HG03097 (cell line): ENCODE data around the gene C14orf93.
"Not testable (repeated sequence)": the region's sequence is repeated elsewhere in the genome, so short reads cannot be mapped to it uniquely, and the experiment has no call there.

Source experiments
- ATAC-seq: cut with Tn5 transposase; IDR thresholded peaks from one replicate; pipeline ENCODE4 v1.9.1; 2021; ENCODE audit not compliant: unreplicated experiment, low FRiP score

Gene C14orf93

DNA sequence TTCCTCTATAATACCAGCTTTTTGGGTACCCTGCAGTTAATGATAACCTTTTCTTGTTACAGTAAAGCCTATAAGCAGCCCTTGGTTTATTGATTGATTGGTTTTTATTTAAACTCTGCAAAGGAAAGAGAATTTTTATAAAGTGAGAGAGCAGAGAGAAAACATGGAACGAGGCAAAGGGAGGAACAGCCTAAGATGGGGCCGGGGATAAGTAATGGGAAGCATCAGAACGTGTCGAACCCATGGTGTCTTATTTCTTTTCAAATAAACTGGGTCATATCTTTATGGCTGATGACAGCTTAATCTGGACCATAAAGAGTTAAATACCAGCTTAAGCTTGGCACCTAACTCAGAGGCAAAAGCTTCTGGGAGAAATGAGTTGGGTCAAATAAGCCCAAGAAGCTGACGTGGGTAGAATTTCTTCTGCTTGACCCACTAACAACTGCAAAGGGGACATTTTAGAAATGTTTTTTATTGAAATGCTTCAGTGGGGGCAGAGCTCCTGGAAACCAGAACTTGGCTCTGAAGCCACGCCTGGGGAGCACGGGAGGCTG, 12.0 kb upstream of the C14orf93 start:
- no peak for ATAC-seq

DNA sequence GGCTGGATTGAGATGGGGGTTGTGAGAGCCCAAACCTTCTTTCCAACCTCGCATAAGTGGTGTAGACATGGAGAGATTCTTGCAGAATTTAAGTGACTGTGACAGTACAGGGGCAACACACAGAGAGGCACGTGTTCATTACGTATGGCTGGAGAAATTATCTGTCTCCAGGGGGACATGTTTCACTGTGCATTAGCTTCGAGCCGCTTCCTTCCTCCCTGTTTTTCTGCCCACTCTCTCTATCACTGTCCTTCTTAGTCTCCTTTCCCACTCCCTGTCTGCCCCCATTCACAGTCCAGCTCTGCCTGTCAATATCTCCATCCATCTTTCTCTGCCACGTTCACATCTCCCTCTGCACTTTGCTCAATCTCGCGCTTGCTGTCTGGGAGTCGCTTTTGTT, 11.5 kb upstream of the C14orf93 start:
- no peak for ATAC-seq

DNA sequence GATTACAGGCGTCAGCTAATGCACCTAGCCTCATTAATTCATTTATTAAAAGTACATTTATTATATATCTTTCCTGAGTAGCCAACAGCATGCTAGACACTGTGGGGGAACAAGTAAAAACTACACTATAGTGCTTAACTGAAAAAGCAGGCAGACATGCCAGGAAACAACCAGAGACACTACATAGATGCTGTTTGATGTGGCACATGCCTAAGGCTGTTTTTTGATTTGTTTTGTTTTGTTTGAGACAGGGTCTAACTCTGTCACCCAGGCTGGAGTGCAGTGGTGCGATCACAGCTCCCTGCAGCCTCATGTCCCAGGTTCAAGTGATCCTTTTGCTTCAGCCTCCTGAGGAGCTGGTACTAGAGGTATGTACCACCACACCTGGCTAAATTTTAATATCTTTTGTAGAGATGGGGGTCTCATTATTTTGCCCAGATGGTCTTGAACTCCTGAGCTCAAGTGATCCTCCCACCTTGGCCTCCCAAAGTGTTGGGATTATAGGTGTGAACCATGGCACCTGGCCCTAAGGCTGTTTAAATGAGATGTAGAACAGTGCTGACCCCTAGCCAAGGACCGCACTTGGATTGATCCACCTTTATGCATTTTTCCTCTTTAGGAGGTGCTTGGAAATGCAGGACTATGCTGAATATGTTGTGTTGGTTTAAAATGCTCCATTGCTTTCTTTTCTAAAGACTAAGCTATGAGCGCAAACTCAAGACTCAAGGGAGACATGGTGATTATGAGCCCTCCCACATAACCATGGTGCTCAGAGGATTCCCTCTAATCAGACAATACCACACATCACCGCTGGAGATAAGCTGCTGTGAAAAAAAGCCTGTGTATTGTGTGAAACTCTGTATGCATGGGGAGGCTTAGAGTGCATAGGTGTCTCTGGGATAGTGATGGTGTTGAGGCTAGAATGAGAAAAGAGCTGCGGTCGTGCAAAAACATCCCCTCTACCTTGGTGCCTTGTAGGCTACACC, 10.5 kb upstream of the C14orf93 start:
- ATAC-seq: no peak

DNA sequence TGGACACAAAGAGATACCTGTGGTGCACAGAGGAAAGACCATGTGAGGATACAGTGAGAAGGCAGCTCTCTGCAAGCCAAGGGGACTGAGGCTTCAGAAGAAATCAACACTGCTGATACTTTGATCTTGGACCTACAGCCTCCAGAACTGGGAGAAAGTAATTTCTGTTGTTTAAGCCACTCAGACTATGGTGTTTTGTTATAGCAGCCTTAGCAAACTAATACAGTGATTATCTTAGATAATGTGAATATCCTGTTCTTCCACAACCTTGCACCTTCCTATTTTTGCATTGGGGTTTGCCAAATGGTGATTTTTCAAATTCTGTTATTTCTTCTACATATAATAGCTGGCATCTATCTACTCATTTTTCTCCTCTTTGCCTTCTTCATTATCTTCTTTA, 8.2 kb upstream of the C14orf93 start:
- ATAC-seq: no peak

DNA sequence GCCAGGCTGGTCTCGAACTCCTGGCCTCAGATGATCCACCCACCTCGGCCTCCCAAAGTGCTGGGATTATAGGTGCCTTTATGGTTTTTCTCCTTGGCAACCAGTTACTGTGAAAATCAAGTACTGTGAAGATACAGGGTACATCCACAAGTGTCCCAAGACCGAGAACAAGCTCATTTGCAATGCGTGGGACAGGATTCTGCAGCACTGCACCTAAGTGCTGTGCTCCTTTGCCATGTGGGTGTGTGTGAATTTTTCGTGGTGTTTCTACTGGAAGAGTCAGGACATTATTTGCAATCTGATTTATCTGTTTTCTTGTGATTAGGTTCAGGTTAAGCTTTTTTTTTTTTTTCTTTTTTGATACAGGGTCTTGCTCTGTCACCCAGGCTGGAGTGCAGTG, 7.1 kb upstream of the C14orf93 start:
- no peak for ATAC-seq

DNA sequence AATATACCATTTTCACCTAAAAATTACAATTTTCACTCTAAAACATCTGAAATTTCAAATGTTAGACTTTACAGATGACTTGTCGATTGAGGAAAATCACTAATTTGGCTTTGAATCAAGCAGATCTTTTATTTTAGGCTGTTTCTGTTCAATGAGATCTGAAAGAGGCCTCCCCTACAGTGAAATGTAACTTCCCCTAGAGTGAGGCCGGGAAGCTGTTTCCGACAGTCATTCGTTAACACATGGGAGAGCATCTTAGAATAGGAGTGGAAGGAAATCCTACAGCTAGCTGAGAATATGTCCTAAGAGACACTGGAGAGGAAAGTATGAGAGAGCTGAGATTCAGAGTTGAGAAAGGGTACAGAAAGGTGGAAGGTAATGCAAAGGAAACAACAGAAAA, 5.7 kb upstream of the C14orf93 start:
- no peak for ATAC-seq

DNA sequence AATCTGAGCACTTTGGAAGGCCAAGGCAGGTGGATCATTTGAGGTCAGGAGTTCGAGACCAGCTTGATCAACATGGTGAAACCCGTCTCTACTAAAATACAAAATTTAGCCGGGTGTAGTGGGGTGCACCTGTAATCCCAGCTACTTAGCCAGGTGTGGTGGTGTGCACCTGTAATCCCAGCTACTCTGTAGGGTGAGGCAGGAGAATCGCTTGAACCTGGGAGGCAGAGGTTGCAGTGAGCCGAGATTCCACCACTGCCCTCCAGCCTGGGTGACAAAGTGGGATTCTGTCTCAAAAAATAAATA, 3.8 kb upstream of the C14orf93 start:
- not testable (repeated sequence) for ATAC-seq

DNA sequence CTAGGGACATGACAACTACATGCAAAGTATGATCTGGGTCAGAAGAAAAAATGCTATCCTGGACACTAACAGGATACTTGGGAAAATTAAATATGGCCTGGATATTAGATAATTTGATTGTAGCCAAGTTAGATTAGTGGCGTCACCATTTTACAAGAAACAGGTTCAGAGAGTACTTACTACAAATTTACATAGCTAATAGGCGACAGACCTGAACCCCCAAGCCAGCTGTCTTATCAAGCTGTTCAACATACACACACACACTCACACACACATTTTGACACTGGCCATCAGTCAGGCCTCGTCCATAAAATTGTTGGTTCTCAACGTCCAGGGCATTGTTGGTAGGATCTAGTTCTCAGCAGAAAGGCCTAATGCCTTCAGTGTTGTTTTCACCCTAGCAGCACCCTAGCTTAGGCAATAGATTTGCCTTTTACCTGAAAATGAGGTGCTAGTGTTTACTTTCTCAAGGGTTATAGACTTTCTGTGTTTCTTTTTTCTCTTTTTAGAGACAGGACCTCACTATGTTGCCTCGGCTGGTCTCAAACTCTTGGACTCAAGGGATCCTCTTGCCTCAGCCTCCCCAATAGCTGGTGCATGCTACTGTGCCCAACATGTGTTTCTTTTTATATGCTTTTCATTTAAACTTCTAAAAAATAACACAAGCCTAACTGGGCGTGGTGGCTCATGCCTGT, 3.3 kb upstream of the C14orf93 start:
- no peak for ATAC-seq

DNA sequence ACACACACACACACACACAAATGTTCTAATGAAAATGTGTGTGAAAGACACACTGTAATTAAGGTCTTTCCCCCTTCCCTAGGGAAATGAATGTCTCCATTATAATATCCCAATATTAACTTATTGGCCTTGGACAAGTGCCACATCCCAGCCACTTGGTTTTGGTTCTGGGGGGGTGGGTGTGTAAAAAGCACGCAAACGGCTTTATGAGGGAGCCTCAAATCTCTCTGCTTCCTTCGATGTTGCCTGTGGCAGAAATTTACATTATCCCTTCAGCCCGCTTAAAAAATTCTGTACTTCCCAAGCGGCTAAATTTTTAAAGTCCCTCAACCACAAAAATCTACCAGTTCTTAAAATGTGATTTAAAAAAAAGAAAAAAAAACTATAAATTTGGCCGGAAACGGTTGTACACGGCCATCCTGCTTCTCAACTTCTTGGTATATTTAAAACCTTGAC, 432 bp downstream of the C14orf93 start:
- ATAC-seq: no peak

DNA sequence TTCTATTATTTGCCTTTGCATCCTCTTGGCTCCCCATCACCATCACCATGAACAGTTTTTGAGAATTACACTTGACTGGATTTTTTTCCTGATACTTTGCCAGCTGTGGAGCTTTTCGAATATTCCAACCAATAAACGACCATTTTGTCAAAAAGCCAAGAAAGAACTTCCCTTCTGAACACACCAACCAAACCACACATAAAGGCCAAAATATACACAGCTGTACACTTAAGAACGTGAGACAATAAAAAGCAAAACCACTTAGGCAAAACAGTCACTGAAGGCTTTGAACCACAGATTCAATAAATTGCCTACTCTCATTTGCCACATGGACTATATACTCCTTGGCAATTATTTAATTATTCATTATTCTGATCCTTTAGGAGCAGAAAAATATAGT, 1.1 kb downstream of the C14orf93 start:
- ATAC-seq: no peak

DNA sequence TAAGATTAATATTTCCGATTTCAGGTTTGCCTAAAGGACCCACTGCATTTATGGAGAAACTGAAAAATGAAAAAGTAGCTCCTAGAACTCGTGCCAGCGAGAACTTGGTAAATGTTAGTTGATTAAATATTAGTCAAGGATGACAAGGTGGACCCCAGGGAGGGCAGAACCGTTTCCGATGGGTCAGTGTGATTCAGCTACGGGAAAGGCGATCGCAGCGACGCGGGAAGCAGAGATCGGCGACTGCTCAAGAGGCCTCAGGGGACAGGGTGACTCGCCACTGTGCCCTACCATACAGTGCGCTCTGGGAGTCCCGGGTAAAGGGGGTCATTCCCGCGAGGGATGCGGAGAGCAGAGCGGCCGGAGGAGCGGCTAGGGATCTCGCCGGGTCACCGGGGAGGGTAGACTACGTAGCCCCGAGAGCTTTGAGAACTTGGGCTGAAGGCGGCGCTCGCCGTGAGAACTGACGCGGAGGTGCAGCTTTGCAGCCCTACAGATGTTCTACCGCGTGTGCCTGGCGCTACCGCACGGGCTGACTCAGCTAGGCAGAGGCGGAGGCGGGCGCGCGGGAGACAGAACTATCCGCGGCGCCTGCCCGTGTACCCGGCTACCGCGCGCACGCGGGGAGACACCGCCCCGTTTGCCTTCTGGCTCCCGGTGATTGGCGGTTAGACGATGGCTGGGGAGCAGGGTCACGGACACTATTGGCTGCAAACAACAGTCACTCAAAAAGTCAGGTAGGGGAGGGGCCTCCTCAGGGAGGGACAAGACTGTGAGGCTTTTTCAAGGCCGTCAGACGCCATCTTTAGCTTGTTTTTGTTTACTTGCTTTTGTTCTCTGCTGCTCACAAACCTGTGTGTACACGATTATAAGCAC, 3.2 kb downstream of the C14orf93 start:
- peak; percentile 80 for ATAC-seq

DNA sequence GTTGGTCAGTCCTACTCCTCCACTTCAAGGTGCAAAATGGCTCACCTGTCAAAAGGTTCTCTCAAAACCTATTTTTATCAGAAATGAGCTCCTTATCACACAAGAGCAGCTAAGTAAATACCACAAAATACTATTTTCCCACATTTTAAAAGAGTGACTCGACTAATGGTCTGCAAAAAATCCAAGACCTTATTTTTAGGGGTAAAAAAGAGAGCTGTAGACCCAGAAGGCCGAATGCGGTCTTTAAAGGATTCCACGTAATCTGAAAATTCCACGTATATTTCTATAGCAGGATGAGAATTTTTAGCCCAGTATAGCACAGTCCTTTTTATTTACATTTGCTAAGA, 3.8 kb downstream of the C14orf93 start:
- no peak for ATAC-seq

DNA sequence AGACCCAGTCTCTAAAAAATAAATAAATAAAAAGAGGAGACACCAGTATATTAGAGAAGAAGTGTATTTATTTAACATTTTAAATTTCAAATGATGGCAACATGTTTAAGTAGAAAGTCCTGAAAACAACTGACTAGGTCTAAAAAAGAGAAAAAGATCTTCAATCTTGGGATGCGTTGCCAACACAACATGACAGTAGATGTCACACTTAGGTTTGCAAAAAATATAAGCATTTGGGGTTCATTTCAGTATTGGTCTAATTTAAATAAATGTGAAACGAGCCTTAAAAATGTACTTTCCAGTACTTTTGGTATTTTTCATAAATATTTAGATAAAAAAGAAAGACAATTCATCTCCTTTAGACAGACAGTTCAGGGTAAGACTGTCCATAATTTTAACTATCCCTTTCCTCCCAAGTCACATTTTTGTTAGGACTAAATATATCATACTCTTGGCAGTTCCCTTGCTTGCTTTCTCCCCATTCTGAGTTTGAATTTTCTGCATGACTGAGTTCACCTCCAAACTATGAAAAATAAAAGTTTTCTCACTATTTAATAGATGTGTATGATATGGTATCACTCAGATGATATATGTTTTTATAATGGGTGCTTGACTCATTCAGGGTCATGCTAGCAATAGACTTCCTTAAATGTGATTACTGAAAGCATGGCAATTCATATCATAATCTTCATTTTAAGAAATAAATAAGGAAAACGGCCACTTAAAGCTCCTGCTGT, 4.3 kb downstream of the C14orf93 start:
- ATAC-seq: no peak

DNA sequence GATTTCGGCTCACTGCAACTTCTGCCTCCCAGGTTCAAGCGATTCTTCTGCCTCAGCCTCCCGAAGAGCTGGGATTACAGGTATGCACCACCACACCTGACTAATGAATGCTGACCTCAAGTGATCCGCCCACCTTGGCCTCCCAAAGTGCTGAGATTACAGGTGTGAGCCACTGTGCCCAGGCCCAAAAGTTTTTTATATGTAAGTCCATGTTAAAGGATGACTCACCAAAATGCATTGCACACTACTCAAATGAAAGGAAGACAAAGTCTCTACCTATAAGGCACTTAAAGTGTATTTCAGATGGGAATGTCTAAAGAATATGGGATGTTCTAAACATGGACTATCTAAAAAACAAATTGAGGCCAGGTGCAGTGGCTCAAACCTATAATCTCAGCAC, 5.7 kb downstream of the C14orf93 start:
- not testable (repeated sequence) for ATAC-seq

DNA sequence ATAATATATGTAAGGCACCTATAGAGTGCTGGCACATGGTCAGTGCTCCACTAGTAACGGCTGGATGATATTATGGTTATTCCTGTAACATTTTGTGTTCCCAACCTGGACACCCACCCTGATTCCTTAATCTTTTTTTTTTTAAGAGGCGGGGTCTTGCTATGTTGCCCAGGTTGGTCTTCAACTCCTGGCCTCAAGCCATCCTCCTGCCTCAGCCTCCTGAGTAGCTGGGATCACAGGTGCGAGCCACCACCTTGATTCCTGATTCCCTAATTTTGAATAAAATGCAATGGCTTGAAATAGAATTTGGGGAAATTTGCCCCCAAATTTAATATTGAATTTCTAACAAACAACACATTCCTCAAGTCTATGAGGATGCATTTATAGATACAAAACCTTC, 7.4 kb downstream of the C14orf93 start:
- no peak for ATAC-seq

DNA sequence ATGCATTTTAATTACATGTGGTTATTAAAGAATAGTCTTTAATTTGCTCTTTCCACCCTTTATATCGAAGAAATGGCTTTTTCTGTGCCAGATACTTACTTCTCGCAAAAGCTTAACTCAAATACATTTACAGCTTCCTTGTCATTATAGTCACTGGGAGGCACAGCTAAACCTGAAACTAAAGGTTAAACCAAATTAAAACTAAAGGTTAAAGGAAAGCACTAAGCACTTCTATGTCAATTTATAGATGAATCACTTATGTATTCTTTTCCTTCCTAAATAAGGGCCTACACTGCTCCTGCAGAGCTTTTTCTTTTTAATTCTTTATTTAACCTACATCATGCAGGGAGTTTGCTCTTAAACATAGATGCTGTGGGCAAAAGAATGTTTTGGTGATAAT, 9.1 kb downstream of the C14orf93 start:
- ATAC-seq: no peak

DNA sequence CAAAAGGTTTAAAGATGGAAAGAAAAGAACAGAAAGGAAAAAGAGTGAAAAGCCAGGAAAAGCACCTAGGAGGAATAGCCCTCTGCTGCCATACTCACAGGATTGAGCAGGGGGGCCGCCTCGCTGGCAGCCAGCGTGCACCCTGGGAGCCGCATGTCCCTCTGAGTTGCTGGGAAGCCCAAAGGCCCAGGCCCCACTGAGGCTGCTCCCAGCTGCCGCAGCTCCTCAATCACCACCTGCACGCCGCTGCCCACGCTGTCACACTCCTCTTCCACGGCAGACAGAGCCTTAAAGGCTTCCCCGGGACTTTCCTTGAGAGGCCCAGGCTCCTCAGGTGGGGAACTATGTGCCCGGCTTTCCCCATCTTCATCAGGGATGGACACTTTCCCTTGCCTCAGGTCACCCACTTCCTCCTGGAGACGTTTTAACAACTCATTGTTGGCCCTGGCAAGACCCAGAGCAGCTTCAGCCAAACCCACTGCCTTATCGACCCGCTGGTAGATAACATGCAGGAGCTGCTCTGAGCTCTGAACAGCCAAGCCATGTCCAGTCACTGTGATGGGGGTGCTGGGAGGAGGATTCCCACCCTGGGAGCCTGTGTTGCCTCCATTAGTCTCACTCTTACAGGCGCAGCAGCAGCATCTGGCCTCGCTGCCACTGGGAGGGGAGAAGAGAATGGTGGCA, 11.5 kb downstream of the C14orf93 start:
- no peak for ATAC-seq

DNA sequence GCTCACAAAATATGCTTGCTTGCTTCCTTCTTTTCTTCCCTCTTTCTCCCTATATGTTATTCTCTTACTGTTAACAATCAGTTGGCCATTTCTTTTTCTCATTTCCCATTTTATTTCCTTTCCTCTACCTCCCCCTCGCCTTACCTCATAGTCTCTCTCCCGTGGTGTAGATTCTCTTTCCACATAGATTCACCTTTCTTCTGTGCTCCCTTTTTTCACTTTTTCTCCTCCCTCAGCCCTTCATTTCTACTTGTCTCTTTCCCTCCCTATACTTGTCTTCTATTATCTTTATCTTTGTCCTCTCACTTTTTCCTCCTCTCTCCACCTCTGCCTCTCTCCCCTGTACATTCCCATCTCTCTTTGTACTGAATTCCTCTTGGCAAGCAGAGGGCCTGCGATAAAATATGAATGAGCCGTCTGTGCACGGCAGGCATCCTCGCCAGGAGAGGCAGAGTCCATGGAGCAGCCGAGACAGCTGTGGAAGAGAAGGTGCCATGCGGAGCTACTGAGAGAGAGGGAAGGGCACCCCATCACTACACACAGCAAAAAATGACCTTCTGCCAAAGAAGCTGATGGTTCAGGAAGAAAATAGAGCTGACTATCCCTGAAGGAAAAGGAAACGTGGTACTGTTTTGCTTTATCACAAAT, 12.1 kb downstream of the C14orf93 start:
- ATAC-seq: no peak
